Keratinocyte (primary cell): Measurements from ENCODE around the gene P2RY13.

ENCODE experiments used
- EZH2 ChIP-seq: IDR thresholded peaks from one replicate; pipeline ENCODE4 v1.6.1; 2012; ENCODE audit warnings: inconsistent platforms, mild to moderate bottlenecking, low read length, moderate library complexity
- TF ChIP-seq, protein P1 (sequence below), 3 experiments: IDR thresholded peaks in 1 of 3; conservative IDR thresholded peaks in 1 of 3; optimal IDR thresholded peaks in 1 of 3; 2 replicates in 2 of 3; 3 replicates in 1 of 3; pipeline versions ENCODE3 to v1.5.1; 2011; ENCODE audit warnings: low read length in 3 of 3, mild to moderate bottlenecking in 3 of 3, moderate library complexity in 2 of 3, control low read depth in 1 of 3, inconsistent platforms in 1 of 3; ENCODE audit not compliant: insufficient read depth in 2 of 3; ENCODE audit errors: extremely low read depth in 1 of 3

DNA sequence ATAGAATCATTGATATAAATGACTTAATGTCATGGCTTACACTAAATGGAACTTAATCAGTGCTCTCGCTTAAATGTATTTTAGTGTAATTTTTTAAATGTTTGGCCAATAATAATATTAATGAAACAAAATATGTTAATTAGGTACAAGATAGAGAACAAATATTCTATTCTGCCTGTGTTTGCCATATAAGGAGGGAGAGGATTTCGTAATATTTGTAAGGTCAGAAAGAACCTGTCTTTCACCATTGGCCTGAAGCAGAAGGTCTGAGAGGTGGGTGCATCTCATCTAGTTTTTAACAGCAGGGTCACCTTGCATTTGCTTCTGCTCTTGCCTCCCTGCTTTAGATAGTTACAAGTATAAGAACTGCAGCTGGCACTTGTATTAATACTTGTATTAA is 15.2 kb downstream of the P2RY13 start:
- TF ChIP-seq, protein P1, sequence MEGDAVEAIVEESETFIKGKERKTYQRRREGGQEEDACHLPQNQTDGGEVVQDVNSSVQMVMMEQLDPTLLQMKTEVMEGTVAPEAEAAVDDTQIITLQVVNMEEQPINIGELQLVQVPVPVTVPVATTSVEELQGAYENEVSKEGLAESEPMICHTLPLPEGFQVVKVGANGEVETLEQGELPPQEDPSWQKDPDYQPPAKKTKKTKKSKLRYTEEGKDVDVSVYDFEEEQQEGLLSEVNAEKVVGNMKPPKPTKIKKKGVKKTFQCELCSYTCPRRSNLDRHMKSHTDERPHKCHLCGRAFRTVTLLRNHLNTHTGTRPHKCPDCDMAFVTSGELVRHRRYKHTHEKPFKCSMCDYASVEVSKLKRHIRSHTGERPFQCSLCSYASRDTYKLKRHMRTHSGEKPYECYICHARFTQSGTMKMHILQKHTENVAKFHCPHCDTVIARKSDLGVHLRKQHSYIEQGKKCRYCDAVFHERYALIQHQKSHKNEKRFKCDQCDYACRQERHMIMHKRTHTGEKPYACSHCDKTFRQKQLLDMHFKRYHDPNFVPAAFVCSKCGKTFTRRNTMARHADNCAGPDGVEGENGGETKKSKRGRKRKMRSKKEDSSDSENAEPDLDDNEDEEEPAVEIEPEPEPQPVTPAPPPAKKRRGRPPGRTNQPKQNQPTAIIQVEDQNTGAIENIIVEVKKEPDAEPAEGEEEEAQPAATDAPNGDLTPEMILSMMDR (optimal IDR thresholded peaks at IDR 0.05 in 1 of 3, IDR thresholded peaks at IDR 0.05 in 1 of 3, conservative IDR thresholded peaks at IDR 0.05 in 1 of 3; ENCODE audit: extremely low read depth in 1 of 3, insufficient read depth in 2 of 3, low read length in 3 of 3): no peak
- no peak for TF ChIP-seq EZH2
